Uterus (tissue), 4 donors: ENCODE measurements around the gene GJA3. TPM values are rescaled to one million over a fixed set of nuclear protein-coding genes. Genes with fewer than 3 reads are reported as not detected.

ENCODE experiments used
- DNase-seq, 2 donors: peaks; one replicate each; pipeline ENCODE4 v3.0.0-alpha.2; 2019 to 2020
- H3K27ac ChIP-seq, 2 donors: fragments of 200-600 bp; sonication (generic); 1 replicate in 1 of 2; 2 replicates in 1 of 2; pipeline ENCODE4 v1.5.1; 2016 to 2018
- H3K27me3 ChIP-seq, 2 donors: fragments of 200-600 bp; sonication (generic); one replicate each; pipeline ENCODE4 v1.5.1; 2018 to 2019; ENCODE audit warnings: control low read depth in 1 of 2
- H3K36me3 ChIP-seq, 2 donors: fragments of 200-600 bp; sonication (generic); one replicate each; pipeline ENCODE4 v1.5.1; 2019; ENCODE audit warnings: control low read depth in 1 of 2
- H3K4me1 ChIP-seq, 2 donors: fragments of 200-600 bp; sonication (generic); one replicate each; pipeline ENCODE4 v1.5.1; 2018 to 2019; ENCODE audit warnings: control low read depth in 1 of 2
- H3K4me3 ChIP-seq, 2 donors: fragments of 200-600 bp; sonication (generic); 1 replicate in 1 of 2; 2 replicates in 1 of 2; pipeline ENCODE4 v1.5.1; 2018 to 2019; ENCODE audit warnings: mild to moderate bottlenecking in 1 of 2
- H3K9me3 ChIP-seq, 2 donors: fragments of 200-600 bp; sonication (generic); one replicate each; pipeline ENCODE4 v1.5.1; 2019; ENCODE audit warnings: control low read depth in 1 of 2
- POLR2A ChIP-seq, 2 donors: fragments of 450-650 bp; IDR thresholded peaks; one replicate each; pipeline ENCODE4 v1.6.1; 2016; ENCODE audit warnings: antibody characterized with exemption in 2 of 2, mild to moderate bottlenecking in 1 of 2, moderate library complexity in 1 of 2
- intact Hi-C: fragments of 100-400 bp; cut with DNase I; formaldehyde crosslinking; loops from one replicate; pipeline ENCODE4 v1.15.1; 2023; ENCODE audit warnings: low total_unique reads
- total RNA-seq, 4 donors: library from RNA; depleted of rRNA in 3 of 4; stranded (reverse); fragments of >200 nt in 3 of 4; gene quantifications; one replicate each; pipeline versions ENCODE4 v1.1.0 to v1.2.4, GENCODE V29; 2014 to 2023
- TF ChIP-seq, protein P1 (sequence below), 4 experiments: fragments of 200-600 bp in 2 of 4; fragments of 450-650 bp in 2 of 4; sonication (generic) in 2 of 4; IDR thresholded peaks; one replicate each; pipeline ENCODE4 v1.5.1; 2016 to 2019; ENCODE audit warnings: antibody characterized with exemption in 4 of 4, mild to moderate bottlenecking in 2 of 4, moderate library complexity in 1 of 4
- donor health status: DM: yes; HTN: yes; CAD: no.

GJA3 gene
- total RNA-seq, 4 donors from 2014 or later: 0.07 to 0.37 TPM; not detected in 2

DNA sequence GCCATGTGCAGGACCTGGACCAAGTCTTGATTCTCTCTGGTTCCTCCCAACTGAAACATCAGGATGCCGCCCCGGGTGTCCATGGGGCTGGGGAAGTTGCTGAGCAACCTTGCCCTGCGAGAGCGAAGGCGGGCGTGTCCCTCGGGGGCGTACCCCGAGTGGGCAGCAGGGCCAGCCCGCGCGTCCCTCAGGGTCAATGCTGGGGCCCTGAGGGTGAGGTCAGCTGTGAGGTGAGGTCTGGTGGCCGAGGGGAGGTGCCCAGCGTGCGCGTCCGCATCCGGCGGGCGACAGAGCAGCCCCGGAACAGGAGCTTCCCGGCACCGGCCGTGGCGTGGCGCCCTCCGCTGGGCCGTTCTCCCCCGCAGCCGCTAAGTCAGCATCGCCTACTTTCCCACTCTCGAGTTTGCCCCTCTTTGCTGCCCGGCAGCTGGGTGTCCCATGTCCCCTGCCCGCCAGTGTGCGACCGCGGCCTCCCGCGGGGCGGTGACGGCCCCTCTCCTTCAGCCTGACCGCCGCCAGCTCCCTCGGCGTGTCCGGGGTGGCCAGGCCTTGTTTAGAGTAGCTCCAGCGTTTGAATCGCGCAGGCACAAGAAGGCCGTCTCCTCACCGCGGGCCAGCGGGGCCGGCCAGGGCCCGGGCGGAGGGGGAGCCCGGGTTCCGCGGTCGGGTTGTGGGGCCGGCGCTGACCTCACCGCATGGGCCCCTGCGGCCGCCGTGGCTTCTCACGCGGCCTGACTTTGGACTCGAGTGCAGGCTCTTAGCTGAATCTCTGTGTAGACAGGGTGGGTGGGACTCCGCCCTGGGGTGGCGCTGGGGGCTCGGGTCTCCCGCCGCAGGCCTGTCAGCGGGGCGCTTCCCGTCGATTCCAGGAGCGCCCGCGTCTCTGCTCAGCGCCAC is 33.0 kb downstream of the GJA3 start:
- Histone ChIP-seq H3K9me3 (no peaks in the 10 kb centered on the region), H3K27ac (peak overlapping the region; percentile 71 to 75), H3K36me3 (no peaks in the 10 kb centered on the region), H3K4me1 (peaks cover 0 to 5% of the 10 kb centered on the region in 2 donors), H3K4me3 (peak overlapping the region; percentile 42 to 44), H3K27me3 (no peaks in the 10 kb centered on the region)
- intact Hi-C loops: no loop called here
- DNase-seq: peak; percentile 32 to 42
- TF ChIP-seq, protein P1, sequence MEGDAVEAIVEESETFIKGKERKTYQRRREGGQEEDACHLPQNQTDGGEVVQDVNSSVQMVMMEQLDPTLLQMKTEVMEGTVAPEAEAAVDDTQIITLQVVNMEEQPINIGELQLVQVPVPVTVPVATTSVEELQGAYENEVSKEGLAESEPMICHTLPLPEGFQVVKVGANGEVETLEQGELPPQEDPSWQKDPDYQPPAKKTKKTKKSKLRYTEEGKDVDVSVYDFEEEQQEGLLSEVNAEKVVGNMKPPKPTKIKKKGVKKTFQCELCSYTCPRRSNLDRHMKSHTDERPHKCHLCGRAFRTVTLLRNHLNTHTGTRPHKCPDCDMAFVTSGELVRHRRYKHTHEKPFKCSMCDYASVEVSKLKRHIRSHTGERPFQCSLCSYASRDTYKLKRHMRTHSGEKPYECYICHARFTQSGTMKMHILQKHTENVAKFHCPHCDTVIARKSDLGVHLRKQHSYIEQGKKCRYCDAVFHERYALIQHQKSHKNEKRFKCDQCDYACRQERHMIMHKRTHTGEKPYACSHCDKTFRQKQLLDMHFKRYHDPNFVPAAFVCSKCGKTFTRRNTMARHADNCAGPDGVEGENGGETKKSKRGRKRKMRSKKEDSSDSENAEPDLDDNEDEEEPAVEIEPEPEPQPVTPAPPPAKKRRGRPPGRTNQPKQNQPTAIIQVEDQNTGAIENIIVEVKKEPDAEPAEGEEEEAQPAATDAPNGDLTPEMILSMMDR (IDR thresholded peaks at IDR 0.05): peak; percentile 28 to 40 (median 36)
- no peak for TF ChIP-seq POLR2A (IDR thresholded peaks at IDR 0.05)

DNA sequence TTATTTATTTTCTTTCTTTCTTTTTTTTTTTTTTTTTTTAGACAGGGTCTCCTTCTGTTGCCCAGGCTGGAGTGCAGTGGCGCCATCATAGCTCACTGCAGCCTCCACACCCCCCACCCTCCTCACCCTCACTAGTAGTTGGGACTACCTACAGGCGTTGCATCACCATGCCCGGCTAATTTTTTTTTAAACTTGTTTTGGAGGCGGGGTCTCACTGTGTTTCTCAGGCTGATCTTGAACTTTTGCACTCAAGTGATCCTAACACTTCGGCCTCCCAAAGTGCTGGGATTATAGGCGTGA is 33.6 kb downstream of the GJA3 start:
- Histone ChIP-seq H3K27me3 (no peaks in the 10 kb centered on the region), H3K36me3 (no peaks in the 10 kb centered on the region), H3K4me1 (peaks cover 0 to 5% of the 10 kb centered on the region in 2 donors), H3K27ac (peak overlapping the region in 1 of 2 donors; percentile 75), H3K4me3 (peak overlapping the region; percentile 42 to 44), H3K9me3 (no peaks in the 10 kb centered on the region)
- no peak for TF ChIP-seq POLR2A (IDR thresholded peaks at IDR 0.05)
- TF ChIP-seq, protein P1 (IDR thresholded peaks at IDR 0.05): no peak
- DNase-seq: no peak
- intact Hi-C loops: no loop called here

- no peak for TF ChIP-seq POLR2A (IDR thresholded peaks at IDR 0.05)
- TF ChIP-seq, protein P1 (IDR thresholded peaks at IDR 0.05): no peak
- Histone ChIP-seq H3K4me1 (peaks cover 0 to 5% of the 10 kb centered on the region in 2 donors), H3K27ac (no peak overlapping the region), H3K27me3 (no peaks in the 10 kb centered on the region), H3K9me3 (no peaks in the 10 kb centered on the region), H3K36me3 (no peaks in the 10 kb centered on the region), H3K4me3 (no peak overlapping the region)
- no peak for DNase-seq
- intact Hi-C loops: no loop called here
Measured at GRCh38 chr13:20126541-20127261, 34.2 kb downstream of the GJA3 start.

- no peak overlapping the region for H3K27ac ChIP-seq
- no peak for DNase-seq
- no peaks in the 10 kb centered on the region for H3K36me3 ChIP-seq
- H3K9me3 ChIP-seq: no peaks in the 10 kb centered on the region
- H3K27me3 ChIP-seq: no peaks in the 10 kb centered on the region
- H3K4me1 ChIP-seq: peaks cover 0 to 5% of the 10 kb centered on the region in 2 donors
- H3K4me3 ChIP-seq: no peak overlapping the region
- TF ChIP-seq POLR2A (IDR thresholded peaks at IDR 0.05): no peak
- TF ChIP-seq, protein P1 (IDR thresholded peaks at IDR 0.05): no peak
- intact Hi-C loops: no loop called here
Measured at GRCh38 chr13:20125783-20126165, 35.1 kb downstream of the GJA3 start.
